ENCODE measurements around the gene CD226.
"Not testable (repeated sequence)": the region's sequence is repeated elsewhere in the genome, so short reads cannot be mapped to it uniquely, and the experiment has no call there.

Gene CD226

DNA sequence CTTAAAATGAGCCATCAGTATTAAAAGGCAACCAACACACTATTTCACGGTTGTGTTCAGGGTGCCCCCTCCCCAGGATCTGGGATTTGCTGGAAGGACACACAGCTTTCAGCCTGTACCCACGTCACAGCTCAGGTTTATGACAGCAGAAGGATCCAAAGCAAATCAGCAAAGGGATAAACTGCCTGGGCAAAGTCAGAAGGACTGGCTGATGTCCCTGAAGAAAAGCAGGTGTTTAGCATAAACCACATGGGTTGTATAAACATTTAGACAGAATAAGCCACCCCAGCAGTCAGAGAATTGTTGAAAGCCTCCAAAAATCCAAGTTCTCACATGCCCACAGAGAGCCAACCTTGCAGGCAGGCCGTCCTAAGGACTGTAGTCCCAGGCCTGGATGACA lies 63.9 kb downstream of the CD226 start:
- ATAC-seq (ENCODE audit: low read depth), result no peak

DNA sequence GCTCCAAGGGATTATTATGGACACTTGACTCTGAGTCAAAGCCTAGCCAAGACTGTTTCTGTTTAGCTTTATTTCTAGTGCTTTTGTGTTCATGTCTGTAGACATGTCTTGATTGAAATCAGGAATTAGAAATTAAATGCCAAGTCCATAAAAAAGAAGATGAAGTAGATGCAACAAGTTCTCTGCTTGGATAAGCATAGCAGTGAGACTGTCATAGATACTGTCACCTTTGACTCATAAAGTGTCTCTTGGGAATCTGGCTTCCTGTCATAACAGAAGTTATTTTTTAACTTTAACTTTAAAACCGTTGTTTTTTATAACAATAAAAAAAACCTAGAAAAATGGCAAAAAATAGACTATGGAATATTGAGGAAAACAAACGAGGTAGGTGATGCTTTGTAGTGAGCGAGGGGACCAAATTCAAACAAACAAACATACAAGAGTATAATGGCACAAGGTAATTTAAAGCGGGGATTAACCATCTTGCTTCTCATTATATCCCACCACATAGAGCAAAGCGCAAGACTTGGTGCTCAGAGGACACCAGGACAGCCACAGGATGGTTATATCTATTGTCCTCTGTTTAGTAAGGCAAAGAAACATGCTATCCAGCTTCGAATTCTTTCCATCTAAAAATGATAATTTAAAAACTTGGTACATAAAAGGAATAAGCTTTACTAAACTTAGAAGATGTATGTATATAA lies 64.6 kb downstream of the CD226 start:
- no peak for ATAC-seq (ENCODE audit: low read depth)
- TF ChIP-seq, protein P1, sequence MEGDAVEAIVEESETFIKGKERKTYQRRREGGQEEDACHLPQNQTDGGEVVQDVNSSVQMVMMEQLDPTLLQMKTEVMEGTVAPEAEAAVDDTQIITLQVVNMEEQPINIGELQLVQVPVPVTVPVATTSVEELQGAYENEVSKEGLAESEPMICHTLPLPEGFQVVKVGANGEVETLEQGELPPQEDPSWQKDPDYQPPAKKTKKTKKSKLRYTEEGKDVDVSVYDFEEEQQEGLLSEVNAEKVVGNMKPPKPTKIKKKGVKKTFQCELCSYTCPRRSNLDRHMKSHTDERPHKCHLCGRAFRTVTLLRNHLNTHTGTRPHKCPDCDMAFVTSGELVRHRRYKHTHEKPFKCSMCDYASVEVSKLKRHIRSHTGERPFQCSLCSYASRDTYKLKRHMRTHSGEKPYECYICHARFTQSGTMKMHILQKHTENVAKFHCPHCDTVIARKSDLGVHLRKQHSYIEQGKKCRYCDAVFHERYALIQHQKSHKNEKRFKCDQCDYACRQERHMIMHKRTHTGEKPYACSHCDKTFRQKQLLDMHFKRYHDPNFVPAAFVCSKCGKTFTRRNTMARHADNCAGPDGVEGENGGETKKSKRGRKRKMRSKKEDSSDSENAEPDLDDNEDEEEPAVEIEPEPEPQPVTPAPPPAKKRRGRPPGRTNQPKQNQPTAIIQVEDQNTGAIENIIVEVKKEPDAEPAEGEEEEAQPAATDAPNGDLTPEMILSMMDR (IDR thresholded peaks at IDR 0.05; ENCODE audit: poor library complexity, severe bottlenecking), result no peak
- H3K27me3 ChIP-seq (ENCODE audit: insufficient read depth, poor library complexity, severe bottlenecking), result no peaks in the 10 kb centered on the region
- no peaks in the 10 kb centered on the region for H3K9me3 ChIP-seq (ENCODE audit: severe bottlenecking)
- no peak overlapping the region for H3K4me3 ChIP-seq (ENCODE audit: severe bottlenecking)
- no peak overlapping the region for H3K27ac ChIP-seq (ENCODE audit: poor library complexity, severe bottlenecking)
- no peak for DNase-seq (ENCODE audit: low spot score)
- no peaks in the 10 kb centered on the region for H3K4me1 ChIP-seq (ENCODE audit: insufficient read depth, poor library complexity, severe bottlenecking)
- H3K36me3 ChIP-seq (ENCODE audit: low read depth), result no peaks in the 10 kb centered on the region

More for the DNA sequence above, 63.9 kb downstream of the CD226 start:
- DNase-seq (ENCODE audit: low spot score), result no peak
- TF ChIP-seq, protein P1 (IDR thresholded peaks at IDR 0.05; ENCODE audit: poor library complexity, severe bottlenecking), result no peak
- Histone ChIP-seq H3K4me1 (ENCODE audit: insufficient read depth, poor library complexity, severe bottlenecking) (no peaks in the 10 kb centered on the region), H3K27me3 (ENCODE audit: insufficient read depth, poor library complexity, severe bottlenecking) (no peaks in the 10 kb centered on the region), H3K9me3 (ENCODE audit: severe bottlenecking) (no peaks in the 10 kb centered on the region), H3K4me3 (ENCODE audit: severe bottlenecking) (no peak overlapping the region), H3K27ac (ENCODE audit: poor library complexity, severe bottlenecking) (no peak overlapping the region), H3K36me3 (ENCODE audit: low read depth) (no peaks in the 10 kb centered on the region)

DNA sequence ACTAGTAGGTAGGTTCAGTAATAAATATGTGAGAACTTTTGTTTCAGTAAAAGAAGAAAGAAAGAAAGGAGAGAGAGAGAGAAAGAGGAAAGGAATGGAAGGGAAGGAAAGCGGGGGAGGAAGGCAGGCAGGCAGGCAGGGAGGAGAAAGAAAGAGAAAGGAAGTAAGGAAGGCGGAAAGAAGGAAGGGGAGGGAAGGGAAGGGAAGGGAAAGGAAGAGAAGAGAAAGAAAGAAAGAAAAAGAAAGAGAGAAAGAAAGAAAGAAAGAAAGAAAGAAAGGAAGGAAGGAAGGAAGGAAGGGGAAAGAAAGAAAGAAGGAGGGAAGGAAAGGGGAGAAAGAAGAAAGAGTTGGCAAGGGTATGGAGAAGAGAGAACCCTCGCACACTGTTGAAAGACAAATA lies 67.6 kb downstream of the CD226 start:
- H3K4me3 ChIP-seq (ENCODE audit: severe bottlenecking), result no peak overlapping the region
- H3K36me3 ChIP-seq (ENCODE audit: low read depth), result no peaks in the 10 kb centered on the region
- H3K4me1 ChIP-seq (ENCODE audit: insufficient read depth, poor library complexity, severe bottlenecking), result no peaks in the 10 kb centered on the region
- TF ChIP-seq, protein P1 (IDR thresholded peaks at IDR 0.05; ENCODE audit: poor library complexity, severe bottlenecking), result no peak
- ATAC-seq (ENCODE audit: low read depth), result no peak
- no peaks in the 10 kb centered on the region for H3K27me3 ChIP-seq (ENCODE audit: insufficient read depth, poor library complexity, severe bottlenecking)
- no peak overlapping the region for H3K27ac ChIP-seq (ENCODE audit: poor library complexity, severe bottlenecking)
- no peaks in the 10 kb centered on the region for H3K9me3 ChIP-seq (ENCODE audit: severe bottlenecking)
- DNase-seq (ENCODE audit: low spot score), result no peak

DNA sequence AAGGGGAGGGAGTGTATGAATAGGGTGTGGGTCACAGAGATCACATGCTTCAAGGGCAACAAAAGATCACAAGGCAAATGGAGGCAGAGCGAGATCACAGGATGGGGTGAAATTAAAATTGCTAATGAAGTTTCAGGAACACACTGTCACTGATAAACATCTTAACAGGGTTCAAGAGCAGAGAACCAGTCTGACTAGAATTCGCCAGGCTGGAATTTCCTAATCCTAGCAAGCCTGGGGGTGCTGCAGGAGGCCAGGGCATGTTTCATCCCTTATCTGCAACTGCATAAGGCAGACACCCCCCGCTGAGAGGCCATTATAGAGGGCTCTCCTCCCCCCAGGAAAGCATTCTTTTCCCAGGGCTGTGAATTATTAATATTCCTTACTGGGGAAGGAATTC lies 68.6 kb downstream of the CD226 start:
- H3K27me3 ChIP-seq (ENCODE audit: insufficient read depth, poor library complexity, severe bottlenecking); H3K36me3 ChIP-seq (ENCODE audit: low read depth); H3K4me1 ChIP-seq (ENCODE audit: insufficient read depth, poor library complexity, severe bottlenecking); H3K9me3 ChIP-seq (ENCODE audit: severe bottlenecking); H3K4me3 ChIP-seq (ENCODE audit: severe bottlenecking); DNase-seq (ENCODE audit: low spot score); H3K27ac ChIP-seq (ENCODE audit: poor library complexity, severe bottlenecking); ATAC-seq (ENCODE audit: low read depth): not testable (repeated sequence)

DNA sequence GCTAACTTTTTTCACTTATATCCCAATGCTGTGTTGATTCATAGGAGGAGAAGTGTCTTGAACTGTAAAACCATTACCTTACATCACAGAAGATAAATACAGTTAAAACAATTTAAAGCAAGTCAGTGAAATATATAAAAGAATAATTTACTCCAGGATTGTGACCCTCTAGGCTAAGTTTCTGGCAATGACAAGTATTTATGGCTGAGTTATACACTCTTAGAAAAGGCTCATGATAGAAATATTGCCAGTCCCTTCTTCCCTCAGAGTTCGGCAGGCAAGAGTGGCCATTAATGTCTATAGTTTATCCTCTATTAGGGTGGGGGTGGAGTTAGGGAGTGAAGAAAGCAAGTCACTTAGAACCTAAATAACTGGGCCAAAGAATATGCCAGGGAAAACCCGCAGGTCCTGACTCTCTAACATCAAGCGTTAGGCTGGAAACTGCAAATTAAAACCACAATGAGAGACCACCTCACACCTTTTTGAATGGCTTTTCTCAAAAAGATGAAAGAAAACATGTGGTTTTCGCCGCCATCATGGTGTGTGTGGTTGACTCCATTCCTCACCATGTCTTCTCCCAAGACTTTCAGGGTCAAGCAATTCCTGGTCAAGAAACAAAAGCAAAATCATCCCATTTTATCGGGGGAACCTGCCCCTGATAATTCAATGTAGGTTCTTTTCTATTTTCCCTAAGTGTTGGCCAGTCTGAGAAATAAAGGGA lies 69.3 kb downstream of the CD226 start:
- ATAC-seq (ENCODE audit: low read depth), result no peak
- no peaks in the 10 kb centered on the region for H3K9me3 ChIP-seq (ENCODE audit: severe bottlenecking)
- TF ChIP-seq, protein P1 (IDR thresholded peaks at IDR 0.05; ENCODE audit: poor library complexity, severe bottlenecking), result no peak

More for the DNA sequence above, 69.3 kb downstream of the CD226 start:
- Histone ChIP-seq H3K27ac (ENCODE audit: poor library complexity, severe bottlenecking) (no peak overlapping the region), H3K36me3 (ENCODE audit: low read depth) (no peaks in the 10 kb centered on the region), H3K4me1 (ENCODE audit: insufficient read depth, poor library complexity, severe bottlenecking) (no peaks in the 10 kb centered on the region), H3K4me3 (ENCODE audit: severe bottlenecking) (no peak overlapping the region), H3K27me3 (ENCODE audit: insufficient read depth, poor library complexity, severe bottlenecking) (no peaks in the 10 kb centered on the region)
- no peak for DNase-seq (ENCODE audit: low spot score)

All from RWPE2 (cell line).